SK-N-SH treated with all-trans-retinoic acid at 6 μM for 48 hours (cell line): ENCODE data around the gene CHSY1.

ENCODE experiments used
- ARNTL ChIP-seq: fragments of 450-650 bp; formaldehyde crosslinking; IDR thresholded peaks from 2 replicates; pipeline ENCODE4 v1.5.0; 2020; ENCODE audit warnings: low read depth, mild to moderate bottlenecking, moderate library complexity, borderline replicate concordance
- BACH2 ChIP-seq: fragments of 250-450 bp; sonication (Bioruptor Pico); IDR thresholded peaks from 2 replicates; pipeline ENCODE4 v1.9.0; 2021; ENCODE audit warnings: mild to moderate bottlenecking, borderline replicate concordance
- CSDC2 ChIP-seq: fragments of 250-450 bp; sonication (Bioruptor Pico); IDR thresholded peaks from 2 replicates; pipeline ENCODE4 v1.5.0; 2020; ENCODE audit warnings: mild to moderate bottlenecking, moderate library complexity
- ISL1 ChIP-seq: fragments of 250-450 bp; sonication (Bioruptor Pico); IDR thresholded peaks from 2 replicates; pipeline ENCODE4 v2.1.2; 2022; ENCODE audit warnings: mild to moderate bottlenecking, moderate library complexity
- OSR1 ChIP-seq: fragments of 250-450 bp; sonication (Bioruptor Pico); IDR thresholded peaks from 2 replicates; pipeline ENCODE4 v1.8.0; 2022; ENCODE audit warnings: moderate library complexity, mild to moderate bottlenecking, inconsistent platforms
- PPARA ChIP-seq: fragments of 250-450 bp; sonication (Bioruptor Pico); IDR thresholded peaks from 2 replicates; pipeline ENCODE4 v1.5.0; 2020; ENCODE audit warnings: mild to moderate bottlenecking, borderline replicate concordance
- RARB ChIP-seq: fragments of 250-450 bp; sonication (Bioruptor Pico); IDR thresholded peaks from 2 replicates; pipeline ENCODE4 v1.8.0; 2021; ENCODE audit warnings: mild to moderate bottlenecking, moderate library complexity
- SNAI2 ChIP-seq: fragments of 250-450 bp; sonication (Bioruptor Pico); IDR thresholded peaks from 2 replicates; pipeline ENCODE4 v1.5.0; 2020; ENCODE audit warnings: mild to moderate bottlenecking, moderate library complexity
- TCF4 ChIP-seq: fragments of 250-450 bp; sonication (Bioruptor Pico); IDR thresholded peaks from 2 replicates; pipeline ENCODE4 v1.8.0; 2021; ENCODE audit warnings: mild to moderate bottlenecking, moderate library complexity, borderline replicate concordance
- TOX ChIP-seq: fragments of 250-450 bp; sonication (Bioruptor Pico); IDR thresholded peaks from 2 replicates; pipeline ENCODE4 v1.8.0; 2021; ENCODE audit warnings: mild to moderate bottlenecking, moderate library complexity, borderline replicate concordance
- ZNF70 ChIP-seq: fragments of 450-650 bp; formaldehyde crosslinking; IDR thresholded peaks from 2 replicates; pipeline ENCODE4 v1.5.0; 2020; ENCODE audit warnings: mild to moderate bottlenecking, moderate library complexity
- ZNF8 ChIP-seq: fragments of 450-650 bp; formaldehyde crosslinking; IDR thresholded peaks from 2 replicates; pipeline ENCODE4 v1.5.0; 2020; ENCODE audit warnings: mild to moderate bottlenecking, moderate library complexity
- TF ChIP-seq, protein P1 (sequence below): fragments of 250-450 bp; sonication (Bioruptor Pico); IDR thresholded peaks from 2 replicates; pipeline ENCODE4 v1.5.1; 2021; ENCODE audit warnings: mild to moderate bottlenecking, moderate library complexity
- TF ChIP-seq, protein P2 (sequence below): fragments of 250-450 bp; sonication (Bioruptor Pico); IDR thresholded peaks from 2 replicates; pipeline ENCODE4 v1.8.0; 2020; ENCODE audit warnings: mild to moderate bottlenecking, moderate library complexity, borderline replicate concordance

DNA sequence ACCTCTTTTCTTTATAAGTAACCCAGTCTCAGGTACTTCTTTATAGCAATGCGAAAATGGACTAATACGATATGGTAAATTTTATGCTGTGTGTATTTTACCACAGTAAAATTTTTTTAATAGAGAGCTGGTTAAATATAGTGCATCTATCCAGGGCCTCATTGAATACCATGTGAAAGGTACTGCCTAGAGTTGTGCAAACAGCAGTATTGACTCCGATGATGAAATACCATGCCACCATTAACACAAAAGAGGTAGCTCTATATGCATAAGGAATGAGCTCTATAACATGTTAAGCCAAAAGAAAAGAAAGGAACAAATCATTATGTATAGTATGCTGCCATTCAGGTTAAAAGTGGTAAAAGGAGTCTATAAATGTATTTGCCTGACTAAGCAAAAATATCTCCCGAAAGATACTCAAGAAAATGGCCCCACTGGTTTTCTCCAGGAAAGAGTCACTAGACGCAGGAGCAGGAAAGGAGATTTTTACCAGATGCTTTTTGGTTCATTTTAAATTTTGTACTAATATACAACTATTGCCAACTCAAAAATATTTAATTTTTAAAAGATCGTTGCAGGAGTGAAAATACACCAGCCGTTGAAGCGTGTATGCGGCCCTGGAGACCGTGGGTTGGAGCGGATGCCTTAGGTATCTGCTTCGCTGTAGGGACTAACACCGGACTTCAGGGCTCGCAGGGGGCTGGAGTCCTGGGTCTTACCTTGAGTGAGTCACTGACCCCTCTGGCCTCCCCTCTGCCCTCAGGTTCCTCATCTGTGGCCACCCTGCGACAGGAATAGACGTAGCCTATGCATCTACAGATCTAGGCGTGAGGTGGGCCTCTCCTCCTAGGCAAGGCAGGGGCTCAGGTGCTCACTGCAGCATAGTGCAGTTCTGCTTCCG is 120.1 kb downstream of the CHSY1 start:
- no peak for TF ChIP-seq PPARA
- TF ChIP-seq, protein P1, sequence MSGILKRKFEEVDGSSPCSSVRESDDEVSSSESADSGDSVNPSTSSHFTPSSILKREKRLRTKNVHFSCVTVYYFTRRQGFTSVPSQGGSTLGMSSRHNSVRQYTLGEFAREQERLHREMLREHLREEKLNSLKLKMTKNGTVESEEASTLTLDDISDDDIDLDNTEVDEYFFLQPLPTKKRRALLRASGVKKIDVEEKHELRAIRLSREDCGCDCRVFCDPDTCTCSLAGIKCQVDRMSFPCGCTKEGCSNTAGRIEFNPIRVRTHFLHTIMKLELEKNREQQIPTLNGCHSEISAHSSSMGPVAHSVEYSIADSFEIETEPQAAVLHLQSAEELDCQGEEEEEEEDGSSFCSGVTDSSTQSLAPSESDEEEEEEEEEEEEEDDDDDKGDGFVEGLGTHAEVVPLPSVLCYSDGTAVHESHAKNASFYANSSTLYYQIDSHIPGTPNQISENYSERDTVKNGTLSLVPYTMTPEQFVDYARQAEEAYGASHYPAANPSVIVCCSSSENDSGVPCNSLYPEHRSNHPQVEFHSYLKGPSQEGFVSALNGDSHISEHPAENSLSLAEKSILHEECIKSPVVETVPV = no peak
- TF ChIP-seq ZNF70 (CRISPR knock-in tag) = no peak
- TF ChIP-seq BACH2 (CRISPR knock-in tag) = no peak
- TF ChIP-seq CSDC2 (CRISPR knock-in tag) = no peak
- TF ChIP-seq TCF4 (CRISPR knock-in tag) = no peak
- no peak for TF ChIP-seq SNAI2 (CRISPR knock-in tag)
- TF ChIP-seq ISL1 (CRISPR knock-in tag) = no peak
- no peak for TF ChIP-seq RARB (CRISPR knock-in tag)
- TF ChIP-seq ZNF8 (CRISPR knock-in tag) = no peak
- TF ChIP-seq, protein P2, sequence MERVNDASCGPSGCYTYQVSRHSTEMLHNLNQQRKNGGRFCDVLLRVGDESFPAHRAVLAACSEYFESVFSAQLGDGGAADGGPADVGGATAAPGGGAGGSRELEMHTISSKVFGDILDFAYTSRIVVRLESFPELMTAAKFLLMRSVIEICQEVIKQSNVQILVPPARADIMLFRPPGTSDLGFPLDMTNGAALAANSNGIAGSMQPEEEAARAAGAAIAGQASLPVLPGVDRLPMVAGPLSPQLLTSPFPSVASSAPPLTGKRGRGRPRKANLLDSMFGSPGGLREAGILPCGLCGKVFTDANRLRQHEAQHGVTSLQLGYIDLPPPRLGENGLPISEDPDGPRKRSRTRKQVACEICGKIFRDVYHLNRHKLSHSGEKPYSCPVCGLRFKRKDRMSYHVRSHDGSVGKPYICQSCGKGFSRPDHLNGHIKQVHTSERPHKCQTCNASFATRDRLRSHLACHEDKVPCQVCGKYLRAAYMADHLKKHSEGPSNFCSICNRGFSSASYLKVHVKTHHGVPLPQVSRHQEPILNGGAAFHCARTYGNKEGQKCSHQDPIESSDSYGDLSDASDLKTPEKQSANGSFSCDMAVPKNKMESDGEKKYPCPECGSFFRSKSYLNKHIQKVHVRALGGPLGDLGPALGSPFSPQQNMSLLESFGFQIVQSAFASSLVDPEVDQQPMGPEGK (CRISPR knock-in tag) = no peak
- no peak for TF ChIP-seq OSR1 (CRISPR knock-in tag)
- no peak for TF ChIP-seq ARNTL
- no peak for TF ChIP-seq TOX (CRISPR knock-in tag)
